Endothelial cell of umbilical vein (primary cell): ENCODE data around the gene CD101. TPM values are rescaled to one million over a fixed set of nuclear protein-coding genes. Genes with fewer than 3 reads are reported as not detected.

Experiments
- BruUV-seq: library from RNA; stranded (reverse); fragments of 400-500 nt; replicated peaks from 2 replicates; lab custom pipeline; 2021; lab: Mats Ljungman, UMichigan
- CTCF ChIA-PET: fragments of 300-600, 350-600 bp; sonication (Branson Sonifier 250); formaldehyde crosslinking; loops from one replicate; lab custom pipeline; 2021; ENCODE audit warnings: antibody characterized with exemption, inconsistent platforms; lab: Charles Lee
- POLR2A ChIA-PET: fragments of 300-600, 350-600 bp; sonication (Branson Sonifier 250); formaldehyde crosslinking; loops from one replicate; lab custom pipeline; 2021; ENCODE audit warnings: antibody characterized with exemption, inconsistent platforms; lab: Charles Lee
- DNase-seq: peaks from one replicate; pipeline ENCODE4 v3.0.0-alpha.2; 2011; ENCODE audit warnings: low read depth, low spot score
- FAIRE-seq: peaks from 2 replicates; lab custom pipeline; 2011; peaks lifted over from hg19 to GRCh38; lab: Jason Lieb, UNC
- H2AFZ ChIP-seq: 2 replicates; pipeline ENCODE4 v1.6.0; 2012; ENCODE audit warnings: low read depth, low read length, control low read depth, inconsistent platforms
- H3K27ac ChIP-seq: 2 replicates; pipeline ENCODE4 v1.5.1; 2011; ENCODE audit warnings: low read depth, mild to moderate bottlenecking, control low read depth, low read length, moderate library complexity; ENCODE audit not compliant: insufficient read depth
- H3K27me3 ChIP-seq, 2 experiments: 2 replicates each; pipeline versions ENCODE4 v1.6.0 to v1.6.1; 2011; ENCODE audit warnings: low read length in 2 of 2, mixed read lengths in 1 of 2; ENCODE audit not compliant: control insufficient read depth in 2 of 2, insufficient read depth in 2 of 2
- H3K36me3 ChIP-seq, 2 experiments: 2 replicates in 1 of 2; 3 replicates in 1 of 2; pipeline ENCODE4 v1.5.1; 2011; ENCODE audit warnings: low read length in 2 of 2, mild to moderate bottlenecking in 1 of 2, moderate library complexity in 1 of 2; ENCODE audit not compliant: control insufficient read depth in 2 of 2, insufficient read depth in 2 of 2; ENCODE audit errors: extremely low read depth in 1 of 2
- H3K4me1 ChIP-seq: 3 replicates; pipeline ENCODE4 v1.5.1; 2011; ENCODE audit warnings: mild to moderate bottlenecking, low read length; ENCODE audit not compliant: control insufficient read depth, insufficient read depth; ENCODE audit errors: extremely low read depth
- H3K4me2 ChIP-seq: 2 replicates; pipeline ENCODE4 v1.6.1; 2011; ENCODE audit warnings: low read length, control low read depth, mixed read lengths; ENCODE audit not compliant: insufficient read depth
- H3K4me3 ChIP-seq, 3 experiments: fragments of 200-600 bp in 1 of 3; sonication (generic), shearing (Covaris generic) in 1 of 3; replicated peaks in 1 of 3; 2 replicates each; pipeline ENCODE4 v1.5.1; 2011 to 2016; ENCODE audit warnings: control low read depth in 3 of 3, low read length in 3 of 3, mild to moderate bottlenecking in 2 of 3, inconsistent platforms in 1 of 3, low read depth in 1 of 3, moderate library complexity in 1 of 3; ENCODE audit not compliant: insufficient read depth in 1 of 3
- H3K79me2 ChIP-seq: 2 replicates; pipeline ENCODE4 v1.6.0; 2012; ENCODE audit warnings: low read length, inconsistent platforms; ENCODE audit not compliant: control insufficient read depth, insufficient read depth
- H3K9ac ChIP-seq: replicated peaks from 2 replicates; pipeline ENCODE3; 2011; ENCODE audit warnings: low read length, control low read depth; ENCODE audit not compliant: insufficient read depth; ENCODE audit errors: extremely low read depth
- H3K9me1 ChIP-seq: replicated peaks from 3 replicates; pipeline ENCODE4 v1.6.0; 2011; ENCODE audit warnings: mild to moderate bottlenecking, low read length; ENCODE audit not compliant: control insufficient read depth, insufficient read depth; ENCODE audit errors: extremely low read depth
- H3K9me3 ChIP-seq: replicated peaks from 2 replicates; pipeline ENCODE4 v1.5.1; 2012; ENCODE audit warnings: low read length, inconsistent platforms; ENCODE audit not compliant: control insufficient read depth, insufficient read depth
- H4K20me1 ChIP-seq: replicated peaks from 2 replicates; pipeline ENCODE3; 2011; ENCODE audit warnings: mild to moderate bottlenecking, low read length; ENCODE audit not compliant: control insufficient read depth, insufficient read depth; ENCODE audit errors: extremely low read depth
- EZH2 ChIP-seq: IDR thresholded peaks from 2 replicates; pipeline ENCODE4 v1.6.1; 2012; ENCODE audit warnings: borderline replicate concordance, low read depth, mild to moderate bottlenecking, moderate library complexity, low read length, inconsistent platforms; ENCODE audit not compliant: severe bottlenecking
- FOS ChIP-seq: IDR thresholded peaks from 2 replicates; pipeline ENCODE4 v1.6.1; 2011; ENCODE audit warnings: mild to moderate bottlenecking, low read length, moderate library complexity, borderline replicate concordance; ENCODE audit not compliant: insufficient read depth
- GATA2 ChIP-seq: IDR thresholded peaks from 2 replicates; pipeline ENCODE4 v1.7.0; 2011; ENCODE audit warnings: low read depth, mild to moderate bottlenecking, moderate library complexity, mixed read lengths, low read length; ENCODE audit not compliant: insufficient read length, insufficient read depth
- JUN ChIP-seq: IDR thresholded peaks from 2 replicates; pipeline ENCODE4 v1.6.1; 2011; ENCODE audit warnings: borderline replicate concordance, low read depth; ENCODE audit not compliant: insufficient read length, insufficient read depth
- MYC ChIP-seq: IDR thresholded peaks from one replicate; pipeline ENCODE4 v1.6.1; 2011; ENCODE audit warnings: mild to moderate bottlenecking, low read depth, low read length
- POLR2A ChIP-seq: IDR thresholded peaks from 2 replicates; pipeline ENCODE4 v1.6.1; 2012; ENCODE audit warnings: low read depth, mild to moderate bottlenecking, control low read depth, low read length
- POLR2AphosphoS5 ChIP-seq: IDR thresholded peaks from 2 replicates; pipeline ENCODE4 v1.6.1; 2012; ENCODE audit warnings: low read depth, mild to moderate bottlenecking, control low read depth, low read length, moderate library complexity; ENCODE audit not compliant: insufficient read depth
- dilution Hi-C: fragments of 300-500 bp; cut with MboI; formaldehyde crosslinking; loops from one replicate; pipeline ENCODE4 v1.15.0; 2019; ENCODE audit warnings: low sequenced_read_pairs; ENCODE audit not compliant: extremely low pct_ligation_motif_present
- intact Hi-C: fragments of 100-400 bp; cut with micrococcal nuclease; formaldehyde crosslinking; loops from one replicate; pipeline ENCODE4 v1.10.0; 2022
- polyA plus RNA-seq, 4 experiments: library from polyadenylated mRNA; depleted of rRNA in 3 of 4; stranded (reverse) in 3 of 4; unstranded in 1 of 4; fragments of >200 nt; gene quantifications; 2 replicates each; pipeline versions ENCODE4 v1.2.1 to v1.2.3, GENCODE V29; 2011 to 2012; ENCODE audit warnings: missing spikeins in 1 of 4
- total RNA-seq: library from RNA; stranded (reverse); gene quantifications from 2 replicates; pipeline ENCODE4 v1.2.3, GENCODE V29; 2021
- TF ChIP-seq, protein P1 (sequence below): IDR thresholded peaks from 2 replicates; pipeline ENCODE4 v1.6.1; 2011; ENCODE audit not compliant: insufficient read depth, insufficient read length
- TF ChIP-seq, protein P2 (sequence below), 2 donors: IDR thresholded peaks; 1 replicate in 1 of 2; 2 replicates in 1 of 2; pipeline ENCODE4 v1.5.1; 2011; ENCODE audit warnings: low read length in 2 of 2, mild to moderate bottlenecking in 2 of 2, moderate library complexity in 2 of 2, control low read depth in 1 of 2, inconsistent platforms in 1 of 2, low read depth in 1 of 2; ENCODE audit not compliant: insufficient read depth in 1 of 2; ENCODE audit errors: extremely low read depth in 1 of 2

The CD101 gene
- total and polyA plus RNA-seq, 2 donors (not counting 3 experiments of a cell fraction or from before 2014, with no cell fraction given), result 0.04 to 0.97 TPM

DNA sequence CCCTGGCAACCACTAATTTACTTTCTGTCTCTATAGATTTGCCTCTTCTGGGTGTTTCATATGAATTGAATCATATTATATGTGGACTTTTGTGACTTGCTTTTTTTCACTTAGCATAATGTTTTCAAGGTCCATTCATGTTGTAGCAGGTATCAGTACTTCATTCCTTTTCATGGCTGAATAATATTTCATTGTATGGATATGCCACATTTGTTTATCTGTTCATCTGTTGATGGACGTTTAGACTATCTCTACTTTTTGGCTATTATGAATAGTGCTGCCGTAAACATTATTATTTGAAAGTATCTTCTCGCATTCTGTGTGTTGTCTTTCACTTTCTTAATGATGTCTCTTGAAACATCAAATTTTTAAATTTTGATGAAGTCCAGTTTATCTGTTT lies 32.8 kb upstream of the CD101 start:
- no peak overlapping the region for H3K4me2 ChIP-seq
- no peak overlapping the region for H2AFZ ChIP-seq
- H4K20me1 ChIP-seq, result no peaks in the 10 kb centered on the region
- H3K27ac ChIP-seq, result no peak overlapping the region
- no peaks in the 10 kb centered on the region for H3K79me2 ChIP-seq
- no peaks in the 10 kb centered on the region for H3K4me1 ChIP-seq
- DNase-seq (no peak), FAIRE-seq (no peak)
- H3K36me3 ChIP-seq, result peaks cover 0 to 2% of the 10 kb centered on the region in 2 experiments
- no peak overlapping the region for H3K9ac ChIP-seq
- H3K9me3 ChIP-seq, result no peaks in the 10 kb centered on the region
- CTCF ChIA-PET, result no interaction called here
- no TSS peak for BruUV-seq
- TF ChIP-seq EZH2 (no peak), FOS (no peak), POLR2AphosphoS5 (no peak), POLR2A (no peak), MYC (no peak), GATA2 (no peak), JUN (no peak)
- TF ChIP-seq, protein P1, sequence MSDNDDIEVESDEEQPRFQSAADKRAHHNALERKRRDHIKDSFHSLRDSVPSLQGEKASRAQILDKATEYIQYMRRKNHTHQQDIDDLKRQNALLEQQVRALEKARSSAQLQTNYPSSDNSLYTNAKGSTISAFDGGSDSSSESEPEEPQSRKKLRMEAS, result no peak
- TF ChIP-seq, protein P2, sequence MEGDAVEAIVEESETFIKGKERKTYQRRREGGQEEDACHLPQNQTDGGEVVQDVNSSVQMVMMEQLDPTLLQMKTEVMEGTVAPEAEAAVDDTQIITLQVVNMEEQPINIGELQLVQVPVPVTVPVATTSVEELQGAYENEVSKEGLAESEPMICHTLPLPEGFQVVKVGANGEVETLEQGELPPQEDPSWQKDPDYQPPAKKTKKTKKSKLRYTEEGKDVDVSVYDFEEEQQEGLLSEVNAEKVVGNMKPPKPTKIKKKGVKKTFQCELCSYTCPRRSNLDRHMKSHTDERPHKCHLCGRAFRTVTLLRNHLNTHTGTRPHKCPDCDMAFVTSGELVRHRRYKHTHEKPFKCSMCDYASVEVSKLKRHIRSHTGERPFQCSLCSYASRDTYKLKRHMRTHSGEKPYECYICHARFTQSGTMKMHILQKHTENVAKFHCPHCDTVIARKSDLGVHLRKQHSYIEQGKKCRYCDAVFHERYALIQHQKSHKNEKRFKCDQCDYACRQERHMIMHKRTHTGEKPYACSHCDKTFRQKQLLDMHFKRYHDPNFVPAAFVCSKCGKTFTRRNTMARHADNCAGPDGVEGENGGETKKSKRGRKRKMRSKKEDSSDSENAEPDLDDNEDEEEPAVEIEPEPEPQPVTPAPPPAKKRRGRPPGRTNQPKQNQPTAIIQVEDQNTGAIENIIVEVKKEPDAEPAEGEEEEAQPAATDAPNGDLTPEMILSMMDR (IDR thresholded peaks at IDR 0.05; ENCODE audit: extremely low read depth in 1 of 2, insufficient read depth in 1 of 2, low read depth in 1 of 2, low read length in 2 of 2), result no peak
- H3K9me1 ChIP-seq, result no peaks in the 10 kb centered on the region
- H3K4me3 ChIP-seq, result no peak overlapping the region
- H3K27me3 ChIP-seq, result no peaks in the 10 kb centered on the region
- POLR2A ChIA-PET, result no interaction called here
- dilution Hi-C loops, result no loop called here
- intact Hi-C loops, result no loop called here
